SW480 (cell line): ENCODE data around the gene PDE1C.

Source experiments
- DNase-seq: peaks from one replicate; pipeline ENCODE4 v3.0.0-alpha.2; 2016; ENCODE audit warnings: low spot score

PDE1C gene

GRCh38 chr7:31991406-31991805 is 78.8 kb downstream of the PDE1C start:
- no peak for DNase-seq

GRCh38 chr7:31986878-31987518 is 83.2 kb downstream of the PDE1C start:
- DNase-seq: no peak

GRCh38 chr7:31982962-31983361 is 87.2 kb downstream of the PDE1C start:
- DNase-seq: no peak

DNA sequence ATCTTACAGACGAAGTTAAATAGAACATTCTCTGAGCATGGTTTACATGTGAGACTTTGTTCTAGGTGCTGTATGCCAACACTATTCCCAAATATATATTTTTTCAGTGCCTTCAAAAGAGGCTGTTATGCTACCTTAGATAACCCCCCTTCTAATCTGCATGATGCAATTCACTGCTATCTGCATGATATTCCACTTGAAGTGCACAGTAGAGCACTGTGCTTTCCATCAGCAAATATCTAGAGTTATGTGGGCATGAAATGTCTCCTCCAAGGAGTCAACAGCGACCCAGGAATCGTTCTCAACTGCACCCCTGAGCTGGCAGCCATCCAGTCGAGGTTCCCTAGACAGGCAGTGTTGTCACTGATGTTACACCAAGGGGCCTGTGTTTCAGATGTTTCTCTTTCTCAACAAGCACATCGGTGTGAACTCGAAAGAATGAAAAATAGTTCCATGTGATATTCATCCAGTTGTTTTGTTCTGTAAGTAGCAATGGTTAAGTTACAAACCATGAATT is 88.3 kb downstream of the PDE1C start:
- no peak for DNase-seq

GRCh38 chr7:31979690-31980330 is 90.4 kb downstream of the PDE1C start:
- no peak for DNase-seq

- DNase-seq: no peak
Measured at GRCh38 chr7:31975546-31975945, 94.7 kb downstream of the PDE1C start.

- no peak for DNase-seq
Measured at GRCh38 chr7:31974351-31974750, 95.9 kb downstream of the PDE1C start.

- no peak for DNase-seq
Measured at GRCh38 chr7:31971049-31971667, 99.0 kb downstream of the PDE1C start.

GRCh38 chr7:31970501-31970900 is 99.7 kb downstream of the PDE1C start:
- no peak for DNase-seq

GRCh38 chr7:31963569-31964175 is 106.5 kb downstream of the PDE1C start:
- no peak for DNase-seq

DNA sequence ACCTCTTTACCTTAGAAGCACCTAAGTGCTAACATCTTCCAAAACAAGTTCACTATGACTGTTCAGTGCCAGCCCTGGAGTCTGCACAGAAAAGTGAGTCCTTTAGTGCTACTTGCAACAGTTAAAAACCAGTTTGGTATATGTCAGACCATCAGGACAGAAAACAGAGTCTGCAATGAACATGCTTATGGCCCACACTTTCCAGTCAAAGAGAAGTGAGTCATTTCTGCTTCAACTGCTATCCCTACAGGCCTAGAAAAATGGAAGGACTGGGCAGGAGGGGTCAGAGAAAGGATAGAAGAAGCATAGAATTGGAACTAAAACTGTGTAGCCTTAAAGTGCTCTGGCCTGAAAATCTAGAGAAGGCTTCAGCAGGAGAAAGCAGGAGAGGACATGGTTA is 108.0 kb downstream of the PDE1C start:
- no peak for DNase-seq

GRCh38 chr7:31958226-31958625 is 112.0 kb downstream of the PDE1C start:
- no peak for DNase-seq

DNA sequence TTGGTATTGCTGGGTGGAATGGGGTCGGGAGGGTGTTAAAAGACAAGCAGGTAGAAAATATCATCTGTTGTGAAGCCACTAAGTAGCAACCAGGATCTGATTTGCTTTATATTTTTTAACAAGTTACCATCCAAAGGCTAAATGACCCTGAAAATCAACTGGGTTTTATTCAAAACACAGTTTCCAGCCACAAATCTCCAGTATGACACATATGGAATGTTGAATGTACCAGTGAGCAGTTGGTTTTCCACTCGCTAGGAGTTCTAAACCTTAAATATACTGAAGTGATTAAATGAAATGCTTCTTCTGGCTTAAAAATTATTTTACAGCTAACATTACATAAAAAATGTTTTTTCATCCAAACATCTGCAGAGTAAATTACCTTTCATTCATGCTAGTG is 112.5 kb downstream of the PDE1C start:
- DNase-seq: no peak

DNA sequence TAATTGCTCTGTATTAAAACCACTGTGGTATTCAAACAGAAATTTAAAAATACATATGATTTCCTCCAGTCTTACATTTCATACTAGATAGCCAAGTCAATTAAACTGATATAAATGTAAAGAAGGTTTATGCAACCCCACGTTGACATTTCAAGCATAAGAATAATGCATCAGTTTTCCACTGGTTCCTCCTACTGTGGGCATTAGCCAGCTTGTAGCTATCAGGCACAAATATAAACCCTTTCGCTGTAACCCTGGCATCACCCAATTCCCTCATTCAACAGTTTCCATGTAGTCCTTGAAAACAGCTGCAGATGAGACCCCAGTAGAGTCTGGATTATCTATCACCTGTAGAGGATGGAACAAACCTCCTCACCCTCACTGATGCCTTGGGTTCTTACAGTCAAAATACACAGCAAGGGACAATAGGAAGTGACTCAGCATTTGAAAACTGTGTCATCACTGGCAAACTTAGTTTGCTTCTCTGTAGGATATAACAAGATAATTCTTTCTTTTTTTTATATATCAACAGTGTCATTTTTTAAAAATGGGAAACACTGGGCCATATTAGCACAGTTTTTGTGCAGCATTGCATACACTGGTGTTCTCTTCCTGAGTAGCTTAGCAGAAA is 113.0 kb downstream of the PDE1C start:
- no peak for DNase-seq

GRCh38 chr7:31955641-31956040 is 114.6 kb downstream of the PDE1C start:
- DNase-seq: no peak

- no peak for DNase-seq
Measured at GRCh38 chr7:31955021-31955420, 115.2 kb downstream of the PDE1C start.

- no peak for DNase-seq
Measured at GRCh38 chr7:31954500-31954899, 115.7 kb downstream of the PDE1C start.

- no peak for DNase-seq
Measured at GRCh38 chr7:31953432-31953831, 116.8 kb downstream of the PDE1C start.

GRCh38 chr7:31950091-31950755 is 120.0 kb downstream of the PDE1C start:
- no peak for DNase-seq

- DNase-seq: peak; percentile 94
Measured at GRCh38 chr7:31948029-31948428, 122.2 kb downstream of the PDE1C start.

DNA sequence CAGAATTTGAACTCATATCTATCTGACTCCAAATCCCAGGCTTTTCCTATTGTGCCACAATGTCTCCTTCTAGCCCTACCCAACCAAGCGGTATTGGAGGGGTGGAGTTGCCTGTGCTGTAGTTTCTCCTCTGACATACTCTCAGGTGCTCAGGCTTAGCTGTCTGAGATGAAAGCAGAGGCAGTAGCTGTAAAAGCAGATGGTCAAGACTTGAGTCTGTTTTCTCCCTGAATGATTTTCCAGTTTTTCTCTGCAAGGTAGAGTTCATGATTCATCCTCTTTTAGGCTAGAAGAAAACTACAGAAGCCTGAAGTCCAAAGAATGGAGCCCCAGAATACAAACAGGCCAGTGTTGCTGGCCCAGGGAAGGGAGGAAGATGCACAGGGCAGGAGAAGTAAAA is 130.0 kb downstream of the PDE1C start:
- no peak for DNase-seq

- DNase-seq: no peak
Measured at GRCh38 chr7:31939076-31939475, 131.1 kb downstream of the PDE1C start.
